ENCODE data around the gene CTDSPL. TPM values are rescaled to one million over a fixed set of nuclear protein-coding genes. Genes with fewer than 3 reads are reported as not detected.

The CTDSPL gene
- total and polyA plus RNA-seq, 10 of the 15 experiments (the other 5 are each of a cell fraction or from before 2014, with no cell fraction given) = 0.05 to 0.51 (median 0.18) TPM; not detected in 6

DNA sequence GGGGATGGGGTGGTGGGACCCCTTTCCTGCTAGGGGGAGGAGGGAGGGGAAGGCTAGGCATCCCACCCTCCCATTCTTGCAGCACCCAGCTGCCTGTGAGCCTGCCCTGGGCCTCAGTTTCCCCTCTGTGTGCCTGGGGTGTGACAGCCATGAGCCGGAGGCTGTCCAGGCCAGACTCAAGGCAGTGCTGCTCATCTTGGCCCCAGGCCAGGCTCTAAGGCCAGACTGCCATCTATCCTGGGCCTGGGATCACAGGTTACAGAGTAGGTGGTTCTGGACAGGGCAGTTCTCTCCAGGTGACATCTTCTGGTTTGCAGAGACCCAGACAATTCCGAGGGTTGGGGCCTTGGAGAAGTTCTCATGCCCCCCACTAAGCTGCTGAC lies 125.6 kb downstream of the CTDSPL start:
- ChIA-PET POLR2A (no interaction called here), CTCF (interaction anchor here (1.0 to 1.1 kb wide), 2 partner anchors 10 to 20 kb away, joined by 4 read pairs; no protein-coding TSS in a partner anchor), SMC1A (ENCODE audit: uncharacterized antibody, unreplicated experiment) (no interaction called here), RAD21 (ENCODE audit: unreplicated experiment) (no interaction called here)
- in situ Hi-C loops (cut with MboI) = no loop called here
- no peak overlapping the region for H3K4me3 ChIP-seq
- TF ChIP-seq ZZZ3 (IDR thresholded peaks at IDR 0.05; ENCODE audit: control insufficient read depth, insufficient read length, low read depth) (no peak), PAX5 (IDR thresholded peaks at IDR 0.05; ENCODE audit: borderline replicate concordance, low read depth, low read length) (no peak), BCL11A (IDR thresholded peaks at IDR 0.05; ENCODE audit: low read depth, low read length) (no peak), POLR2AphosphoS2 (IDR thresholded peaks at IDR 0.05; ENCODE audit: low read depth, low read length) (no peak), ATF7 (IDR thresholded peaks at IDR 0.05; ENCODE audit: low read depth) (no peak), CREM (IDR thresholded peaks at IDR 0.05; ENCODE audit: low read depth) (no peak), FOXK2 (IDR thresholded peaks at IDR 0.05) (no peak)
- TF ChIP-seq, protein P1, sequence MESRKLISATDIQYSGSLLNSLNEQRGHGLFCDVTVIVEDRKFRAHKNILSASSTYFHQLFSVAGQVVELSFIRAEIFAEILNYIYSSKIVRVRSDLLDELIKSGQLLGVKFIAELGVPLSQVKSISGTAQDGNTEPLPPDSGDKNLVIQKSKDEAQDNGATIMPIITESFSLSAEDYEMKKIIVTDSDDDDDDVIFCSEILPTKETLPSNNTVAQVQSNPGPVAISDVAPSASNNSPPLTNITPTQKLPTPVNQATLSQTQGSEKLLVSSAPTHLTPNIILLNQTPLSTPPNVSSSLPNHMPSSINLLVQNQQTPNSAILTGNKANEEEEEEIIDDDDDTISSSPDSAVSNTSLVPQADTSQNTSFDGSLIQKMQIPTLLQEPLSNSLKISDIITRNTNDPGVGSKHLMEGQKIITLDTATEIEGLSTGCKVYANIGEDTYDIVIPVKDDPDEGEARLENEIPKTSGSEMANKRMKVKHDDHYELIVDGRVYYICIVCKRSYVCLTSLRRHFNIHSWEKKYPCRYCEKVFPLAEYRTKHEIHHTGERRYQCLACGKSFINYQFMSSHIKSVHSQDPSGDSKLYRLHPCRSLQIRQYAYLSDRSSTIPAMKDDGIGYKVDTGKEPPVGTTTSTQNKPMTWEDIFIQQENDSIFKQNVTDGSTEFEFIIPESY (IDR thresholded peaks at IDR 0.05) = no peak
- H2AFZ ChIP-seq (ENCODE audit: control insufficient read depth, low read depth, low read length) = no peak overlapping the region
- no peak for DNase-seq (ENCODE audit: low read depth, low spot score)
- H4K20me1 ChIP-seq (ENCODE audit: control insufficient read depth, insufficient read depth) = no peaks in the 10 kb centered on the region
- no peak overlapping the region for H3K4me2 ChIP-seq (ENCODE audit: control insufficient read depth, insufficient read depth)
- H3K9me3 ChIP-seq (replicated peaks; ENCODE audit: control insufficient read depth, insufficient read depth, low read length) = no peaks in the 10 kb centered on the region
- H3K27me3 ChIP-seq (replicated peaks in 1 of 2; ENCODE audit: control insufficient read depth in 2 of 2, insufficient read depth in 2 of 2, low read length in 1 of 2) = no peaks in the 10 kb centered on the region
- BruUV-seq (replicated peaks) = no TSS peak
- no peaks in the 10 kb centered on the region for H3K4me1 ChIP-seq (ENCODE audit: control insufficient read depth, insufficient read depth, low read length)
- no peak overlapping the region for H3K27ac ChIP-seq (ENCODE audit: control insufficient read depth, insufficient read depth)
- no peaks in the 10 kb centered on the region for H3K79me2 ChIP-seq (ENCODE audit: control insufficient read depth, insufficient read depth, low read length)
- H3K36me3 ChIP-seq (ENCODE audit: control insufficient read depth in 2 of 2, insufficient read depth in 2 of 2, low read length in 1 of 2) = no peaks in the 10 kb centered on the region
- 50% methylated on average over 2 of the region's 2 CpGs for WGBS (ENCODE audit: insufficient coverage, insufficient replicate concordance, low lambda C conversion rate, missing lambda C conversion rate)
- intact Hi-C loops (cut with micrococcal nuclease; ENCODE audit: unreplicated experiment) = no loop called here
- no peak for FAIRE-seq
- no peak for ATAC-seq
- no peak overlapping the region for H3K9ac ChIP-seq (ENCODE audit: control insufficient read depth, insufficient read depth, low read length)

Measured in GM12878 (cell line).